Loucy (cell line): ENCODE results near the gene RAPGEF5.

Source experiments
- EZH2phosphoT487 ChIP-seq: fragments of 200-600 bp; IDR thresholded peaks from 2 replicates; pipeline ENCODE4 v1.6.1; 2018; ENCODE audit warnings: antibody characterized with exemption, mild to moderate bottlenecking, moderate library complexity, borderline replicate concordance
- TF ChIP-seq, protein P1 (sequence below): fragments of 200-600 bp; sonication (generic); conservative IDR thresholded peaks from 2 replicates; pipeline ENCODE4 v1.5.1; 2014; ENCODE audit warnings: mild to moderate bottlenecking, antibody characterized with exemption, low read length

DNA sequence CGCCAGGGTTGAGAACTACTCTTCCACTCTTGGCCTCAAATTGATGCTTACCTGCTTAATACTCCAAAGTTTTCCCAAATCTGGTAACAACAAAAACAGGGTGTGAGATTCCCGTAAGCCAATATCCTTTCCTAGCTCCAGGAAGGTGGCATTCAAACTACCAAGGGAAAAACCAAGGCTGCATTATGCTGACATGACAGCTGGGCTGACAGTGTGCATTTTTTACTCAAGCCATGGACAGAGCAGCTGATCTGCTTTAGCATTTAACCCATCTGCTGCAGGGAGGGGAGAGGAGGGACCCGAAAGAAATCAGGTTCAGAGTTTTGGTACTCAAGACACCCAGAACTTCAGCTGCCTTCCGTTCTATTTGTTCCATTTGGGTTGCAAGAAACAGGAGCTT lies 49.8 kb upstream of the RAPGEF5 start:
- TF ChIP-seq EZH2phosphoT487 = no peak
- TF ChIP-seq, protein P1, sequence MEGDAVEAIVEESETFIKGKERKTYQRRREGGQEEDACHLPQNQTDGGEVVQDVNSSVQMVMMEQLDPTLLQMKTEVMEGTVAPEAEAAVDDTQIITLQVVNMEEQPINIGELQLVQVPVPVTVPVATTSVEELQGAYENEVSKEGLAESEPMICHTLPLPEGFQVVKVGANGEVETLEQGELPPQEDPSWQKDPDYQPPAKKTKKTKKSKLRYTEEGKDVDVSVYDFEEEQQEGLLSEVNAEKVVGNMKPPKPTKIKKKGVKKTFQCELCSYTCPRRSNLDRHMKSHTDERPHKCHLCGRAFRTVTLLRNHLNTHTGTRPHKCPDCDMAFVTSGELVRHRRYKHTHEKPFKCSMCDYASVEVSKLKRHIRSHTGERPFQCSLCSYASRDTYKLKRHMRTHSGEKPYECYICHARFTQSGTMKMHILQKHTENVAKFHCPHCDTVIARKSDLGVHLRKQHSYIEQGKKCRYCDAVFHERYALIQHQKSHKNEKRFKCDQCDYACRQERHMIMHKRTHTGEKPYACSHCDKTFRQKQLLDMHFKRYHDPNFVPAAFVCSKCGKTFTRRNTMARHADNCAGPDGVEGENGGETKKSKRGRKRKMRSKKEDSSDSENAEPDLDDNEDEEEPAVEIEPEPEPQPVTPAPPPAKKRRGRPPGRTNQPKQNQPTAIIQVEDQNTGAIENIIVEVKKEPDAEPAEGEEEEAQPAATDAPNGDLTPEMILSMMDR = no peak
